ENCODE data around the gene ST6GALNAC5.

ST6GALNAC5 gene

GRCh38 chr1:76857138-76857537, 10.1 kb upstream of the ST6GALNAC5 start:
- Histone ChIP-seq H3K9me3 (replicated peaks; ENCODE audit: insufficient read depth, low read length) (no peaks in the 10 kb centered on the region), H4K20me1 (ENCODE audit: insufficient read depth, low read length) (no peaks in the 10 kb centered on the region), H3K4me3 (ENCODE audit: low read length) (no peak overlapping the region), H3F3A (ENCODE audit: insufficient read depth, low read length) (no peaks in the 10 kb centered on the region), H3K4me1 (ENCODE audit: low read length) (no peaks in the 10 kb centered on the region), H2AFZ (ENCODE audit: low read length) (no peak overlapping the region), H3K4me2 (ENCODE audit: low read depth, low read length) (no peak overlapping the region), H3K9me2 (replicated peaks; ENCODE audit: insufficient read depth, low read length) (no peaks in the 10 kb centered on the region), H3K27ac (ENCODE audit: low read length) (no peak overlapping the region), H3K79me2 (ENCODE audit: low read length) (no peaks in the 10 kb centered on the region), H3K27me3 (replicated peaks; ENCODE audit: insufficient read depth, low read length) (no peaks in the 10 kb centered on the region), H3K9ac (ENCODE audit: low read length) (no peak overlapping the region), H3K36me3 (replicated peaks; ENCODE audit: insufficient read depth, low read length) (no peaks in the 10 kb centered on the region)
- DNase-seq: no peak
- TF ChIP-seq EZH2phosphoT487 (IDR thresholded peaks at IDR 0.05; ENCODE audit: low read length) (no peak), CTCF (IDR thresholded peaks at IDR 0.05; ENCODE audit: low read length) (no peak)

- H3K4me1 ChIP-seq (ENCODE audit: low read length): no peaks in the 10 kb centered on the region
- no peaks in the 10 kb centered on the region for H3K9me2 ChIP-seq (replicated peaks; ENCODE audit: insufficient read depth, low read length)
- H3K9me3 ChIP-seq (replicated peaks; ENCODE audit: insufficient read depth, low read length): no peaks in the 10 kb centered on the region
- no peaks in the 10 kb centered on the region for H3K79me2 ChIP-seq (ENCODE audit: low read length)
- H4K20me1 ChIP-seq (ENCODE audit: insufficient read depth, low read length): no peaks in the 10 kb centered on the region
- no peaks in the 10 kb centered on the region for H3K27me3 ChIP-seq (replicated peaks; ENCODE audit: insufficient read depth, low read length)
- H3K27ac ChIP-seq (ENCODE audit: low read length): no peak overlapping the region
- H3F3A ChIP-seq (ENCODE audit: insufficient read depth, low read length): no peaks in the 10 kb centered on the region
- H3K36me3 ChIP-seq (replicated peaks; ENCODE audit: insufficient read depth, low read length): no peaks in the 10 kb centered on the region
- H2AFZ ChIP-seq (ENCODE audit: low read length): no peak overlapping the region
- no peak overlapping the region for H3K4me3 ChIP-seq (ENCODE audit: low read length)
- DNase-seq: no peak
- TF ChIP-seq CTCF (IDR thresholded peaks at IDR 0.05; ENCODE audit: low read length) (no peak), EZH2phosphoT487 (IDR thresholded peaks at IDR 0.05; ENCODE audit: low read length) (no peak), EZH2 (optimal IDR thresholded peaks at IDR 0.05; ENCODE audit: low read depth, low read length) (no peak)
- H3K9ac ChIP-seq (ENCODE audit: low read length): no peak overlapping the region
- no peak overlapping the region for H3K4me2 ChIP-seq (ENCODE audit: low read depth, low read length)
Observed at GRCh38 chr1:76857973-76858372, 9.3 kb upstream of the ST6GALNAC5 start.

GRCh38 chr1:76861149-76861548, 6.1 kb upstream of the ST6GALNAC5 start:
- Histone ChIP-seq H3K9me2 (replicated peaks; ENCODE audit: insufficient read depth, low read length) (no peaks in the 10 kb centered on the region), H3K9ac (ENCODE audit: low read length) (no peak overlapping the region), H3K36me3 (replicated peaks; ENCODE audit: insufficient read depth, low read length) (no peaks in the 10 kb centered on the region), H3K4me1 (ENCODE audit: low read length) (no peaks in the 10 kb centered on the region), H3K9me3 (replicated peaks; ENCODE audit: insufficient read depth, low read length) (no peaks in the 10 kb centered on the region), H3K4me2 (ENCODE audit: low read depth, low read length) (no peak overlapping the region), H3K79me2 (ENCODE audit: low read length) (no peaks in the 10 kb centered on the region), H3K27ac (ENCODE audit: low read length) (no peak overlapping the region), H4K20me1 (ENCODE audit: insufficient read depth, low read length) (no peaks in the 10 kb centered on the region), H3F3A (ENCODE audit: insufficient read depth, low read length) (no peaks in the 10 kb centered on the region), H3K4me3 (ENCODE audit: low read length) (no peak overlapping the region), H2AFZ (ENCODE audit: low read length) (no peak overlapping the region), H3K27me3 (replicated peaks; ENCODE audit: insufficient read depth, low read length) (no peaks in the 10 kb centered on the region)
- no peak for TF ChIP-seq CTCF (IDR thresholded peaks at IDR 0.05; ENCODE audit: low read length)
- TF ChIP-seq EZH2phosphoT487 (IDR thresholded peaks at IDR 0.05; ENCODE audit: low read length): no peak
- TF ChIP-seq EZH2 (optimal IDR thresholded peaks at IDR 0.05; ENCODE audit: low read depth, low read length): no peak
- no peak for DNase-seq

All from MM.1S (cell line).